ENCODE measurements around the gene RPS24. TPM values are rescaled to one million over a fixed set of nuclear protein-coding genes. Genes with fewer than 3 reads are reported as not detected.

Gene RPS24
- total RNA-seq, 1 donor from 2014 or later: 1,458 TPM

- Mint-ChIP-seq H3K4me1 (ENCODE audit: unreplicated experiment) (peaks cover 35% of the 10 kb centered on the region), H3K4me3 (ENCODE audit: unreplicated experiment) (peak overlapping the region; percentile 98), H3K27me3 (ENCODE audit: unreplicated experiment) (peaks cover 4% of the 10 kb centered on the region), H3K36me3 (ENCODE audit: low read depth, unreplicated experiment) (peaks cover 16% of the 10 kb centered on the region), H3K27ac (ENCODE audit: unreplicated experiment) (no peak overlapping the region), H3K9me3 (ENCODE audit: unreplicated experiment) (no peaks in the 10 kb centered on the region)
- DNase-seq (ENCODE audit: low spot score): no peak
- TF ChIP-seq CTCF (IDR thresholded peaks at IDR 0.05; ENCODE audit: unreplicated experiment): no peak
These were observed 351 bp upstream of the RPS24 start for GRCh38 chr10:78033387-78033636.

- Mint-ChIP-seq H3K27me3 (ENCODE audit: unreplicated experiment) (no peaks in the 10 kb centered on the region), H3K4me3 (ENCODE audit: unreplicated experiment) (peak overlapping the region; percentile 98), H3K27ac (ENCODE audit: unreplicated experiment) (peak overlapping the region; percentile 34), H3K4me1 (ENCODE audit: unreplicated experiment) (peaks cover 18% of the 10 kb centered on the region), H3K9me3 (ENCODE audit: unreplicated experiment) (no peaks in the 10 kb centered on the region), H3K36me3 (ENCODE audit: low read depth, unreplicated experiment) (peaks cover 24% of the 10 kb centered on the region)
- TF ChIP-seq CTCF (IDR thresholded peaks at IDR 0.05; ENCODE audit: unreplicated experiment): no peak
- no peak for DNase-seq (ENCODE audit: low spot score)
These were observed 1.4 kb downstream of the RPS24 start for GRCh38 chr10:78035025-78035424.

- no peak for DNase-seq (ENCODE audit: low spot score)
- Mint-ChIP-seq H3K4me1 (ENCODE audit: unreplicated experiment) (peaks cover 17% of the 10 kb centered on the region), H3K27ac (ENCODE audit: unreplicated experiment) (peak overlapping the region; percentile 34), H3K36me3 (ENCODE audit: low read depth, unreplicated experiment) (peaks cover 24% of the 10 kb centered on the region), H3K9me3 (ENCODE audit: unreplicated experiment) (no peaks in the 10 kb centered on the region), H3K4me3 (ENCODE audit: unreplicated experiment) (peak overlapping the region; percentile 63), H3K27me3 (ENCODE audit: unreplicated experiment) (no peaks in the 10 kb centered on the region)
- TF ChIP-seq CTCF (IDR thresholded peaks at IDR 0.05; ENCODE audit: unreplicated experiment): no peak
These were observed 1.8 kb downstream of the RPS24 start for GRCh38 chr10:78035437-78035836.

GRCh38 chr10:78035933-78036583 is 2.4 kb downstream of the RPS24 start:
- H3K4me1 Mint-ChIP-seq (ENCODE audit: unreplicated experiment): peaks cover 22% of the 10 kb centered on the region
- no peak for TF ChIP-seq CTCF (IDR thresholded peaks at IDR 0.05; ENCODE audit: unreplicated experiment)
- H3K36me3 Mint-ChIP-seq (ENCODE audit: low read depth, unreplicated experiment): peaks cover 29% of the 10 kb centered on the region

GRCh38 chr10:78038105-78038504 is 4.4 kb downstream of the RPS24 start:
- TF ChIP-seq CTCF (IDR thresholded peaks at IDR 0.05; ENCODE audit: unreplicated experiment): no peak
- Mint-ChIP-seq H3K9me3 (ENCODE audit: unreplicated experiment) (no peaks in the 10 kb centered on the region), H3K4me3 (ENCODE audit: unreplicated experiment) (no peak overlapping the region), H3K36me3 (ENCODE audit: low read depth, unreplicated experiment) (peaks cover 36% of the 10 kb centered on the region), H3K4me1 (ENCODE audit: unreplicated experiment) (peaks cover 30% of the 10 kb centered on the region), H3K27ac (ENCODE audit: unreplicated experiment) (no peak overlapping the region), H3K27me3 (ENCODE audit: unreplicated experiment) (peaks cover 2% of the 10 kb centered on the region)
- DNase-seq (ENCODE audit: low spot score): no peak

More at GRCh38 chr10:78035933-78036583, 2.4 kb downstream of the RPS24 start:
- H3K27me3 Mint-ChIP-seq (ENCODE audit: unreplicated experiment): no peaks in the 10 kb centered on the region
- H3K4me3 Mint-ChIP-seq (ENCODE audit: unreplicated experiment): peak overlapping the region; percentile 63
- DNase-seq (ENCODE audit: low spot score): no peak
- H3K9me3 Mint-ChIP-seq (ENCODE audit: unreplicated experiment): no peaks in the 10 kb centered on the region
- peak overlapping the region; percentile 34 for H3K27ac Mint-ChIP-seq (ENCODE audit: unreplicated experiment)
